Measurements from ENCODE around the gene PTGES2.

PTGES2 gene

DNA sequence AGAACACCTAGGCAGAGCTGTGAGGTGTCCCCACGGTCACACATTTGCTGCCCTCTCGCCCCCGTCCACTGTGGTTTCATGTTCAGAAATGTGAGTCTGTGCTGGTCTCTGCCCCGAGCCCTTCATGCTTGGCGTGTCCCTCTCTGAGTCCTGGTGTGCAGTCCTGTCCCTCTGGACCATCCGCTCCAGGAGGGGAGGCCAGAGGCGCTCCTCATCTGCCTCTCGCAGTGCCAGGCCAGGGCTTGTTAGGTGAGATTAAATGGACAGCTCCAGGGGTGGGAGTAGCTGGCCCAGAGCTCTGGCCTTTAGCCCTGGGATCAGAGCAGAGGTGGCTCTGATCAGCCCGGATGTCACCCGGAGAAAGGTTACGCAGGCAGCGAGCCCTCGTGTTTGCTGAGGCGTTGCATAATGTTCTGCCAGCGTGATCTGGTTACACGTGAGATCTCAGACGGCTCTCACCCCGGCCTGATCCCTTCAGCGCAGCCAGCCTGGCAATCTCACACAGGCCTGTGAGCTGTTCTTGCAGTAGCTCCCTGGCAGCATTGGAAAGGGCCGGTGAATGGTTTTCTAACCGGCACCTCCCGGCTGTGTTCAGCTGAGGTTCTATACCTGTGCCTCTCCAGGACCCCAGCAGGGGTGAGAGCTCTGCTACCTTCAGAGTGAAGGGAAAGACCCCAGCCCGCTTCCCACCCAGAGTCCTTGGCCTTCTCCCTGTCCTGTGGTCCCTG, 24.5 kb downstream of the PTGES2 start:
- DNase-seq: no peak

- no peak for DNase-seq
Measured at GRCh38 chr9:128102196-128102595, 25.3 kb downstream of the PTGES2 start.

DNA sequence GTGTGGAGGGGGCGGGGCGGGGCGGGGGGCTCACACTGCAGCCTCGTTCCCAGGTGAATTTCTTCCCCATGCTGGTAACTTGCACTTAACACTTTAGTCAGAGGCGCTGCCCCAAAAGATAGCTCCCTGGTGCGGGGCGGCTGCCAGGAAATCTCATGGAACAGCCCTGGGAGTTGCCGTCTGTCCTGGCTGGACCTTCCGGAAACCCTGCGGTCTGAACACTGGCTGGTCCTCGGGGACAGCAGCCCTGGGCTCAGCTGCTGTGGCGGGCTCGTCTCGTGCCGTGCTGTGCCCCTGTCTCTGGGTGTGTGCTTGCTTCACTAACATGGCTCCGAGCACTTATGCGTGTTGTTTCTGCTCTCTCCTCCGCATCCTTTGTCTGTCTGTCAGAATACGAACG, 25.8 kb downstream of the PTGES2 start:
- no peak for DNase-seq

DNA sequence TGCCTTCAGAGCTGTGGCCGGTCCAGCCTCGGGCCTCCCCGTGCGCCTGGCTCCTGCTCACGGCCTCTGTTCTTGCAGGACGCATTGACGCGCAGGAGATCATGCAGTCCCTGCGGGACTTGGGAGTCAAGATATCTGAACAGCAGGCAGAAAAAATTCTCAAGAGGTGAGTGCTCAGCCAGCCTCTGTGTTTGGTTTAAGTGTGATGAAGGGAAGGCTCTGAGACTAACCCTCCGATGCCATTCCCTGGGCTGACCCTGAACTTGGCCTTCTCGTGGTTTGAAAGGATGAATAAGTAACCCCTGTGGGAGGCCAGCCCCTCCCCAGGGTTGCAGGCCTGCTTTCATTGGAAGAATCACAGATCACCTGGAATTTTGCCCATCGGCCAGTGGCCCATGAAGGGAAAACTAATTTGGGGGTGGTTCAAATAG, 26.3 kb downstream of the PTGES2 start:
- DNase-seq: no peak

DNA sequence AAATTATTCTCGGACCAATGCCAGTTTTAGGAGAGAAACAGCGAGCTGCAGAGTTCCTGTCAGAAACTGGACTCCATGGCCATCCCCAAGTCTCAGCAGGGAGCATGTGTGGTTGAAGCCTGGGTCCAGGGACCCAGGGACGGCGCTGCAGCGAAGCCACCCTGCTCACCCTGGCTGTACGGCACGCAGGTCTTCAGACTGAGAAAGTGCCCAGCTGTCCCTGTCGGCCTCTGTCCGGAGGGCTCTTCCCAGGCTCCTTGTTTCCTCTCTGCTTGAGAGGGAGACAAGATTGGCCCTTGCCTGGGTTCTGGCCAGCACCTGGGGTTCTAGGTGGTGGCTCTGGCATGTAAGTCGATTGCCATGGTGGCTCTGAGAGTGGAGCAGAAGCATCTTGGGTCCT, 26.9 kb downstream of the PTGES2 start:
- DNase-seq: no peak

GRCh38 chr9:128099932-128100491, 27.5 kb downstream of the PTGES2 start:
- DNase-seq: no peak

- DNase-seq: no peak
Measured at GRCh38 chr9:128099231-128099931, 28.1 kb downstream of the PTGES2 start.

DNA sequence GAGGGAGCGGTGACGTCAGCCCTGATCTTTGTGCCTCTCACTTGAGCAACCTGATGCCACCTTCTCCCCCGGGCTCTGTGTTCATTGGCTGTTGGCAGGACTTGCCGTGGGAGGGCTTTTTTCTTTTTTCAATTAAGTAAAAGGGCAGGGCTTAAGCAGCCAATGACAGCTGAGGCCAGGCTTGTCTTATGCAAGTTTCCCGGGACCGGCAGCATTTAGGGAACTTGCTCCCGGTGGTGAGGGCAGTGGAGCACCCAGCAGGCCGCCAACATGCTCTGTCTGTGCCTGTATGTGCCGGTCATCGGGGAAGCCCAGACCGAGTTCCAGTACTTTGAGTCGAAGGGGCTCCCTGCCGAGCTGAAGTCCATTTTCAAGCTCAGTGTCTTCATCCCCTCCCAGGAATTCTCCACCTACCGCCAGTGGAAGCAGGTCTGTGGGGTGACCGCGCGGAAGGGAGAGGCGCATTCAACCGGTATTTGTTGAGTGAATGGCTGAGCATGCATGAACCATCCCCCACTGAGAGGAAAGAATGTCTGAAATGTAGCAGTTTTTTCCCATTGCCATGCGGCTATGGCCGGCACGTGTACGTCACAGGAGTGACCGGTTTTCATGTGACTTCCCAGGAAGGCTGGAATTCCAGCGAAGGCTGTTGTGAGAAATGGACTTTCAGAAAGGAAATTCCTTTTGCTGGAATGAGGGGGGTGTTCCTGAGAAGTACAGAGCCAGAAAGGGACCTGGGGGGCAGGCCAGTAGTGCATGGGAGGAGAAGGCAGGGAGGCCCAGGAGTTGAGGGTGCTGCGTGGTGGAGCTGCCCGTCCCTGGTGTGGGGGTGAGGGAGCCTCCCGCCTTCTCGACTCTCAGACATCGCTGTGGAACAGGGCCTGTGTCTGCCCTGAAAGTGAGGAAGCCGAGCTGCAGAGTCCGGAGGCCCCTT, 29.0 kb downstream of the PTGES2 start:
- peak; percentile 77 to 79 for DNase-seq

GRCh38 chr9:128097543-128098296, 29.8 kb downstream of the PTGES2 start:
- no peak for DNase-seq

- no peak for DNase-seq
Measured at GRCh38 chr9:128096616-128097536, 30.7 kb downstream of the PTGES2 start.

DNA sequence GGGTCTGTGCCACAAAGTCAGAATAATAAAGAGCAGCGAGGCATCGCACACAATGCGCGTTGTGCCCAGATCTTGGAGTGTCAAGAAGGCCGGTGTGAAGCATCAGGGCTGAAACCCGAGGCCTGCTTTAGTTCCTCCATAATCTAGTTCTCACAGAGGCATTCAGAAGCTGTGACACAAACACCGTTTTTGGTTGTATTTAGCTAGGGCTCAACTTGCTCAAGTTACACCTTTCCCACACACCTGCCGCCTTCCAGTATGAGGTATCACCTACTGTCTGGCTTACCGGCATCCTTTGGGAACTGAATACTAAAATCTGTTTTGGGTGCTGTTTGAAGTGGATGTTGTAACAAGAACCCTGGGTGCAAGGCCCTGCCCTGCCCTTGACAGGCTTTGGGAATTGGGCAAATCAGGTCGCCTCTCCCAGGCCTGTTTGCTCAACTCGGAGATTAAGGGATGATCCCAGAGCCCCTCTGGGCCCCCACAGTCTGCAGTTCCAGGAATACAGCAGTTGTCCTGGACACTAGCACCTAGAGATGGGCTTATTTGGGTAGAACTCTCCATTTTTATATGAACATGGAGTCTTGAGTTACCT, 32.5 kb downstream of the PTGES2 start:
- DNase-seq: no peak

- peak; percentile 89 to 90 for DNase-seq
Measured at GRCh38 chr9:128094166-128094949, 33.2 kb downstream of the PTGES2 start.

- DNase-seq: no peak
Measured at GRCh38 chr9:128093011-128093410, 34.5 kb downstream of the PTGES2 start.

GRCh38 chr9:128092199-128092977, 35.1 kb downstream of the PTGES2 start:
- no peak for DNase-seq

- peak in 1 of 2 experiments; percentile 70 for DNase-seq
Measured at GRCh38 chr9:128091571-128091970, 36.0 kb downstream of the PTGES2 start.

DNA sequence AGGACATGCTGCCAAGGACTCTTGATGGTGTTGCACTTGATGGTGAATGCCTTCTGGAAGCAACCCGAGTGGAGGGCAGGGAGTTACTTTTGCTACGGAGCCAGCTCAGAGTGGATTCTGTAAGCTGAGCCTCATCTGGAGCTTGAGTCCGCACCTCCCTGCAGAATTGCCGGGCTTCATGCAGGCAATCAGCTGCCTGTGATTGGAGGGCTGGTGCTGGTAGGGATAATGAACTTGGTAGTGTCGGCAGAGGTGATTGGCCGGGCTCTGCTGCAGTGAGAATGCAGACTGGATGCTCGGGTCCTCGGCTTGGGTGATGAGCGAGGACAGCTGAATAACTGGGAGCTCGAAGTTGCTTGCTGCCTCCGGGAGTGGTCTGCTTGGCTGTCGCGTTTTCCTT, 36.4 kb downstream of the PTGES2 start:
- peak; percentile 82 to 93 for DNase-seq

DNA sequence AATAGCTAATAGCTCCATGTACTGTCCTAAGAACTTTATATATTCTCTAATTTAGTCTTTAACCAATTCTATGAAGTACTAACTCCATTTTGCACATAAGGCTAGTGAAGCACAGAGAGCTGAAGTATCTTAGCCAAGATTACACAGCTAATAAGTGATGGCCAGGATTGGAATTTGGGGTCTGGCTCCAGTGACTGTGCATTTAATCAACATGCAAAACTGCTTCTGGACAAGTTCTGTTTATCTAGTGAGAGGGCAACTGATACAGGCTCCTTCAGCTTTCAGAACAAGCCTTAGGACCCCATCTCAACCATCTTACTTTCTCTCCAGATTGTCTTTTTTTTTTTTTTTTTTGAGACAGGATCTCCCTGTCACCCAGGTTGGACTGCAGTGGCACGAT, 38.2 kb downstream of the PTGES2 start:
- DNase-seq: no peak

GRCh38 chr9:128088253-128088945, 39.1 kb downstream of the PTGES2 start:
- no peak for DNase-seq

Measured in cerebellar nuclear complex (tissue), 1 donor.